ENCODE measurements around the gene ZC3H12D. TPM values are rescaled to one million over a fixed set of nuclear protein-coding genes. Genes with fewer than 3 reads are reported as not detected.

Gene ZC3H12D
- total RNA-seq, 4 donors from 2014 or later, result 0.23 to 4.7 (median 0.46) TPM

GRCh38 chr6:149423964-149424440 is 60.8 kb downstream of the ZC3H12D start:
- Histone ChIP-seq H3K4me3 (no peak overlapping the region), H3K9me3 (no peaks in the 10 kb centered on the region), H3K4me1 (no peaks in the 10 kb centered on the region), H3K36me3 (no peaks in the 10 kb centered on the region), H3K27me3 (no peaks in the 10 kb centered on the region), H3K27ac (peak overlapping the region; percentile 21)
- WGBS, result 63% methylated on average over 7 of the region's 7 CpGs
- TF ChIP-seq CTCF (IDR thresholded peaks at IDR 0.05), result no peak
- no peak for TF ChIP-seq EP300 (IDR thresholded peaks at IDR 0.05)
- no peak for DNase-seq (ENCODE audit: low spot score in 2 of 2)

- Histone ChIP-seq H3K4me1 (no peaks in the 10 kb centered on the region), H3K4me3 (no peak overlapping the region), H3K27ac (no peak overlapping the region), H3K9me3 (no peaks in the 10 kb centered on the region), H3K36me3 (no peaks in the 10 kb centered on the region), H3K27me3 (no peaks in the 10 kb centered on the region)
- TF ChIP-seq CTCF (IDR thresholded peaks at IDR 0.05) (no peak), EP300 (IDR thresholded peaks at IDR 0.05) (no peak), POLR2AphosphoS5 (IDR thresholded peaks at IDR 0.05) (no peak), POLR2A (IDR thresholded peaks at IDR 0.05) (no peak)
- 92% methylated on average over 4 of the region's 4 CpGs for WGBS
- DNase-seq (ENCODE audit: low spot score in 2 of 2), result no peak
These were observed 62.2 kb downstream of the ZC3H12D start for GRCh38 chr6:149422581-149422980.

- DNase-seq (ENCODE audit: low spot score in 2 of 2), result no peak
- TF ChIP-seq POLR2A (IDR thresholded peaks at IDR 0.05) (no peak), CTCF (IDR thresholded peaks at IDR 0.05) (no peak), EP300 (IDR thresholded peaks at IDR 0.05) (no peak), POLR2AphosphoS5 (IDR thresholded peaks at IDR 0.05) (no peak)
- no peaks in the 10 kb centered on the region for H3K27me3 ChIP-seq
- no peaks in the 10 kb centered on the region for H3K36me3 ChIP-seq
- 72% methylated on average over 5 of the region's 5 CpGs for WGBS
- H3K4me3 ChIP-seq, result no peak overlapping the region
- no peaks in the 10 kb centered on the region for H3K9me3 ChIP-seq
- H3K4me1 ChIP-seq, result no peaks in the 10 kb centered on the region
- no peak overlapping the region for H3K27ac ChIP-seq
These were observed 63.7 kb downstream of the ZC3H12D start for GRCh38 chr6:149421132-149421531.

- 90% methylated on average over 13 of the region's 13 CpGs for WGBS
- no peaks in the 10 kb centered on the region for H3K4me1 ChIP-seq
- no peaks in the 10 kb centered on the region for H3K36me3 ChIP-seq
- no peaks in the 10 kb centered on the region for H3K27me3 ChIP-seq
- DNase-seq (ENCODE audit: low spot score in 2 of 2), result no peak
- TF ChIP-seq POLR2A (IDR thresholded peaks at IDR 0.05) (no peak), POLR2AphosphoS5 (IDR thresholded peaks at IDR 0.05) (no peak), EP300 (IDR thresholded peaks at IDR 0.05) (no peak), CTCF (IDR thresholded peaks at IDR 0.05) (no peak)
- no peak overlapping the region for H3K27ac ChIP-seq
- H3K9me3 ChIP-seq, result no peaks in the 10 kb centered on the region
- H3K4me3 ChIP-seq, result no peak overlapping the region
These were observed 65.0 kb downstream of the ZC3H12D start for GRCh38 chr6:149419696-149420404.

- Histone ChIP-seq H3K9me3 (no peaks in the 10 kb centered on the region), H3K4me3 (no peak overlapping the region), H3K36me3 (peaks cover 15% of the 10 kb centered on the region), H3K27me3 (no peaks in the 10 kb centered on the region), H3K27ac (no peak overlapping the region), H3K4me1 (no peaks in the 10 kb centered on the region)
- DNase-seq (ENCODE audit: low spot score in 2 of 2), result no peak
- TF ChIP-seq POLR2AphosphoS5 (IDR thresholded peaks at IDR 0.05) (no peak), POLR2A (IDR thresholded peaks at IDR 0.05) (no peak), CTCF (IDR thresholded peaks at IDR 0.05) (no peak), EP300 (IDR thresholded peaks at IDR 0.05) (no peak)
- WGBS, result 94% methylated on average over 4 of the region's 4 CpGs
These were observed 70.0 kb downstream of the ZC3H12D start for GRCh38 chr6:149414821-149415220.
